ENCODE data around the gene HIGD1B.

HIGD1B gene

DNA sequence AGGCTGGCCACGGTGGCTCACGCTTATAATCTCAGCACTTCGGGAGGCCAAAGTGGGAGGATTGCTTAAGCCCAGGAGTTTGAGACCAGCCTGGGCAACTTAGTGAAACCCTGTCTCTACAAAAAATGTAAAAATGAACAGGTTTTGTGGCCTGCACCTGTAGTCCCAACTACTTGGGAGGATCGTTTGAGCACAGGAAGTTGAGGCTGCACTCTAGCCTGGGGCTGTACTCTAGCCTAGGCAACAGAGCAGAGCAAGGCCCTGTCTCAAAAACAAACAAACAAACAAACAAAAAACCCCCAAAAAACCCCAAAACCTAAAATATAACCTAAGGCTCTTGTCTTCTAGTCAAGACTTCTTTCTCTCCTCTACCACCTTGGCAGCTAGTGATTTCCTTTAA lies 7.4 kb upstream of the HIGD1B start:
- no peak for DNase-seq

DNA sequence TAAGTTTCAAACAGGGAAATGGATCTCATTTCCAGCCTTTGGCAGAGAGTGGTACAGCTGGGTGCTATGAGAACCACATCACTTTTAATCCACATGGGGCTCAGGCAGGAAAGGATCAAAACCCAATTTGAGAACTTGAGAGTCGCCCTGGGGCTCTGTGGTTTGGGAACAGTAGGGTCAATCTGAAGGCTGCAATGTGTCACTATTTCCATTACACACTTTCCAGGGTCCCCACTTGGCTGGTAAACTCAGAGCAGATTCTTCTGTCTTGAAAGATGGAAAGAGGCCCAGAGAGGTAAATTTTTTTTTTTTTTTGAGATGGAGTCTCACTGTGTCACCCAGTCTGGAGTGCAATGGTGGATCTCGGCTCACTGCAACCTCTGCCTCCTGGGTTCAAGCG lies 6.7 kb upstream of the HIGD1B start:
- DNase-seq = no peak

DNA sequence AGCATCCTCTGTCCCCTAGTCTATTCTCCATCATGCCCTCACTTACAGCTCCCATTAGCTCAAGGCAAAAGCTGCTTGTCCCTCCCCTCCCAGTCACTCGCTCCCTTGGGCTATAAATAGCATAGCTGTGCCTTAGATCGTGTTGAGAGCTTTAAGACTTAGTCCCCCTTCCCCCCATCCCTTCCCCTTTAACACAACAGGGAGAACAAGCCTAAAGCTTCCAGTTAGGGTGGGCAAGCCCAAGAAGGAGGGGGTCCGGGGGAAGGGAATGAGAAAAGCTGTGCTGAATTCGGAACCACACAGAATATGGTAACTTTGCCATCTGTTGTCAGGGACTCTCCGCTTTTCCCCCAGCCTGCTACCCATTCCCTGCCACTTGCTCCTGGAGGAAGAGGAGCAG lies 4.9 kb upstream of the HIGD1B start:
- no peak for DNase-seq

DNA sequence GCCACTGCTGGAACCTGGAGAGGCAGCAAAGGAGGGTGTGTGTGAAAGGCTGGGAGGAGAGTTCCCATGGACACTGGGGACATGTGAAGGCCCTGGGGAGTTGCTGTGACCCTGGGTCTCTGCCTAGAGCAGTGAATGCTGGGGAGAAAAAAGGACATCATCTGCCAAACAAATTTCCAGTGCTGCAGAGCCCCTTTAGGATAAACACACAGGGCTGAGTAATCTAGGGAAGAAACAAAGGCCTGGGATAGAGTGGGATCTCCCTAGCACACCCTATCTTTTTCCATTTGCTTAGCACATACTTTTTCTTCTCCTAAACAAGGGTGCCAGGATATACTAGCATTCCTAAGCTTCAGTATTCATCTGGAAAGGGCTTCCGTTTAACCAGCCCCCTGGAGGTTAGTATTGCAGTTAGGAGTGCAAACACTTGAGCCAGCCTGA lies 3.3 kb upstream of the HIGD1B start:
- DNase-seq = no peak

DNA sequence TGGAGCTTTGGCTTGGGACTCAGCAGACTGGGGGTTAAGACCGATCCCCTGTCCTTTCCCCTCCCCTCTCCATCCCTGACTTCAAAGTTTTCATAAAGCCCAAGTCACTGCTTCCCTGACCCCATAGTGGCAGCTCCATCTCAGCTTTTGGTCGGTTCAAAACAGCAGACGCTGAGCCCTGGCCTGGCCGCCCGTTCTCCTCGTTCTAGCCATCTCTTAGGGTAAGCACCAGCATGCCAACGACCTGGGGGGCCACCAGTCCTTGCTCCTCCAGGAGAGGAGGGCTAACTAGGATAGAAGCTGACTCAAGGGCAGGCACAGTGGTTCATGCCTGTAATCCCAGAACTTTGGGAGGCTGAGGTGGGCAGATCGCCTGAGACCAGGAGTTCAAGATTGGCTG lies 1.5 kb upstream of the HIGD1B start:
- no peak for DNase-seq

DNA sequence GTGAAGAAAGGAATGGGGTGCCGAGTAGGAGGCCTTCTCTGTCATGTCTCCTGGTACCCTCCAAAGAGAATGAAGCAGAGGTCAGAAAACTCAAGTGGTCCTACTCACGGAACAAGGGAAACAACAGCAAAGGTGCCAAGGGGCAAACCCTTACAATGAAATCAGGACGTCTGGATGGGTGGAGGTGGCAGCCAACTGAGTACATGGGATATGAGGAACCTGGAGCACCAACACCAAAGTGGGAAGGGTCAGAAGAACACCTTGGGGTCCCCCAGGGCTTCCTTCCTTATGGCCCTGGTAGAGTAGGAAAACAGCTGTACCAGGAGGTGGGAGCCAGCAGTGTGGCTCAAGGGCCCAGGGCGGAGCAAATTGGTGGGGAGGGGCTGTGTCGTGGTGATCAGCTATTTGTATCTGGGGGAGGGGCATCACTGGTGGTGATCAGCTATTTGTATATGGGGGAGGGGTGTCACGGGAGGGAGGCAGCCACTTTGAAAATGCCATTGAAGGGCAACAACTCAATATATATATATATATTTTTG lies 643 bp downstream of the HIGD1B start:
- no peak for DNase-seq

DNA sequence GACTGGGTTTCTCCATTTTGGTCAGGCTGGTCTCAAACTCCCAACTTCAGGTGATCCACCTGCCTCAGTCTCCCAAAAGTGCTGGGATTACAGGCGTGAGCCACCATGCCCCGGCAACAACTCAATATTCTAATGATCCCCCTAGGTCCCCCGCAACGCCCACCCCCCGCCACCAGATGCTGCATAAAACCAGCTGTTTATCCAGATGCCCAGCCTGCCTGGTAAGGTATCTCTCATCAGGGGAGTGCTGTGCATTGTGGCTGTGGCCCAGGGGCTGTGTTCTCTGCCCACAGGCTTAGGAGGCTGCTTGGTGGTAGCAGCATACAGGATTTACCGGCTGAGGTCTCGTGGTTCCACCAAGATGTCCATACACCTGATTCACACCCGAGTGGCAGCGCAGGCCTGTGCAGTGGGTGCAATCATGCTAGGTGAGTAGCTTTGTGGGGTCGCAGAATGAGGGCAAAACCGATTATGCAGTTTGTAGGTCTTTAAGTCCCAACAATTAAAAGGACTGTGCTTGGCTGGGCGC lies 1.3 kb downstream of the HIGD1B start:
- no peak for DNase-seq

DNA sequence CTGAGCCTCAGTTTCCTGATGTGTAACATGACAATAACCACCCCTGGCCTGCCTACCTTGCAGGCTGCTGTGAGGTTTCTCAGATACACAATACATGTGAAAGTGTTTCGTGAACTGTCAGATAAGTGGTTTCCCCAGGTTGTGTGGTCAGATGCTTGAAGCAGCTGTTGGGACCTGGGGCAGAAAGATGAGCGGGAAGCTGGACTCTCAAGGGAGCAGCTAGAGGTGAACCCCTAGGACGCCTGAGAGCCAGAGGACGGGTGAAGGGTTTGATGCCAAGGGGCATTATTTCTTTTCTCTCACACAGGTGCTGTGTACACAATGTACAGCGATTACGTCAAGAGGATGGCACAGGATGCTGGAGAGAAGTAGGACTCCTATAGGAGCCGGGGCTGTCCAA lies 2.3 kb downstream of the HIGD1B start:
- DNase-seq = no peak

DNA sequence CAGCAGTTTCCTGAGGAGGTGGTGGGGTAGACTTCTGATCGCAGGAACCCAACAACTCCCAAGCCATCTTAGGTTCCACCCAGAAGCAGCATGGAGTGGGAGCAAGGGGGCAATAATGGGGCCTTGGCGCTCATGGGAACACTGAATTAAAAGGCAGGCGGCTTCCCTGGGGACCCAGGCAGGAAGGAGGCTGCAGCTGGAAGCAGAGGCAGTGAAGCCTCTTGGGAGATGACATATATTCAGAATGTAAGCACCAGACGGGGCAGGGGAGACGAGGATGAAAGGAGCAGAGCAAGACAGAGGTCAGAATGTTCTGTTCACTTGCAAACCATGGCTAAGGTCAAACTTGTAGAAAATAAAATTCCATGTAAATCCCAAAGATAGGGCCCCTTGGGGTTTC lies 2.9 kb downstream of the HIGD1B start:
- DNase-seq = no peak

DNA sequence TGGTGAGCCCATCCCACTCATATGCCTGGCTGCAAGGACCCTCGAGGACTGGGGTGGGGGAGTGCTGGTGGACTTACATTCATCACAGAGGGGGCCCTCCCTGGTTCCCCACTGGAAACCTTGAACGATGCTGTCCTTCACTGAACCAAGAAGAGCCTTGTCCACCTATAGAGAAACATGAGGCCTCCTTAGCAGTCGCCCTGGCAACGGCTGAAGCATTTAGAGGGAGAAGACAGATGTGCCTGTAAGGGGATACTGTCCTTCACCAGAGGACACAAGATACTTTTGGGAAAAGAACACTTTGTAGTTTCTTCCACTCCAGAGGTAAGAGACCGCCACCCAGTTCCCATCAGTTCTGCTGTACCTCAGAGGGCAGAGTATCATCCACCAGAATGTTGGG lies 6.5 kb downstream of the HIGD1B start:
- no peak for DNase-seq

DNA sequence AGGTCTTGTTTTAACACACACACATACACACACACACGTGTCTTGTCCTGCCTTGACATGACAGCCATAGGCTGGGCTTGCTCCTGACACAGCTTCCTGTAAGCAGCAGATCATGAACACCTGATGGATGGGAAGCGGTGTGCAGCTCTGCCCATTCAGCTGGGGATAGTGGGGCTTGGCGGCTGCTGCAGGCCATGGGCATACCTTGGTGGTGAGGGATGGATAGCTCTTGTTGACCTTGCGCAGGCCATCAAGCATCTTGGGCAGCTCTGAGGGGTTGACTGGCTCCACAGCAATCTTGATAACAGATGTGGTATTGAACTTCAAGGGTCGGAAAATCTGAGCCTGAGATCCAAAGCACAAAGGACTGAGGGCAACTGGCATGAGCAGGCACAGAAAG lies 12.0 kb downstream of the HIGD1B start:
- DNase-seq = no peak

DNA sequence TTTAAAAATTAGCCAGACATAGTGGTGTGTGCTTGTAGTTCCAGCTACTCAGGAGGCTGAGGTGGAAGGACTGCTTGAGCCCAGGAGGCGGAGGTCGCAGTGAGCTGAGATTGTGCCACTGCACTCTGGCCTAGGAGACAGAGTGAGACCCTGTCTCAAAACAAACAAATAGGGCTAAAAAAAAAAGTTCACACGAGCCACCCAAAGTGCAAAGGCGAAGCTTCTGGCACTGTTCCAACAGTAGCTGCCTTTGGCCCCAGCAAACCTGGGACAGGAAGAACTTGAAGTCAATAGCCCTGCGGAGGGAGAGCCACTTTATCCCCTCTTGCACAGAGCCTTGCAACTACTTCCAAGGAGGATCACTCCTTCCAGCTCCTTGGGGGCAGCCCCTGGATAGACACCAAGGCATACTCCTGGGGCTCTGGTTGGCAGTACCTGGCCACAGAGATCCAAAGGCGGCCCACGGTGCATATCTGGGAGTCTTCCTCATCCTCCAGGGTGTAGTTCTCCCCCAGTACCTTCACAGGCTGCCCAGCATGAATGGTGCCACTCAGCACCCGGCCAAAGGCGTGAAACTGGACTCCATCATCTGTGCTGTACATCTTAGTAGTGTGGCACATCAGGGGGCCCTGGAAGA lies 14.7 kb downstream of the HIGD1B start:
- DNase-seq = no peak

DNA sequence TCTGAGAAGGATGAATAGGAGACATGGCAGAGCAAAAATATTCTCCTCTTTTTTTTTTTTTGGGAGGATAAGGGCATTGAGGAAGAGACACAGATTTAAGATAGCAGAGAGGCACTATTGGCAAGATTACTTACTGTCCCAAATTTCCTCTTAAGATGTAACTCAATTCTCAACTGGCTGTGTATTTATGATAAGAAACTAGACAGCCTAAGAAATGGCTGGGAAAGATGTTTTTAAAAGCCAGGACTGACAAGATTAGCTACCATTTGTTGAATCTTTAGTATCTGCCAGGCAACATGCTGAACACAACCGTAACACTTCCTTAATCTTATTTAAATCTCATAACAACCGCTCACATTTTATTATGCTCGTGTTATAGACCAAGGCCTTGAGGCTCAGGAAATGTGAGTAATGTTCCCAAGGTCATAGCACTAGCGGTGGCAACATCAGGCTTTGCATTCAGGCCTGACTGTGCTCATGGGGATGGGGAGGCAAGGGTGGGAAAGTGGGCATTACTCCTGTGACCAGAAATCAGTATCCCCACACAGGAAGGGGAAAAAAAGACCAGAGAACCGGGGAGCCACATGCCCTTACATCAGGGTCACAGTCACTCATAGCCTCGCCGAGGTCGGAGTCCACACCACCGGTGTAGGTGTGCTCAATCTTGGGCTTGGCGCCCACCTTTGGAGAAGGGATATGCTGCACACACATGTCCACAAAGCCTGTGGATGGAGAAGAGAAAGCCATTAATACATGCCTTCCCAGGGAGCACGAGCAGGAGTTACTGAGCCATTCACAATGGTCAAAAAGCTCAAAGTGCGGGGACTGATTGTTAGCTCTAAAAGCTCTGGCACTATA lies 15.6 kb downstream of the HIGD1B start:
- DNase-seq = no peak

DNA sequence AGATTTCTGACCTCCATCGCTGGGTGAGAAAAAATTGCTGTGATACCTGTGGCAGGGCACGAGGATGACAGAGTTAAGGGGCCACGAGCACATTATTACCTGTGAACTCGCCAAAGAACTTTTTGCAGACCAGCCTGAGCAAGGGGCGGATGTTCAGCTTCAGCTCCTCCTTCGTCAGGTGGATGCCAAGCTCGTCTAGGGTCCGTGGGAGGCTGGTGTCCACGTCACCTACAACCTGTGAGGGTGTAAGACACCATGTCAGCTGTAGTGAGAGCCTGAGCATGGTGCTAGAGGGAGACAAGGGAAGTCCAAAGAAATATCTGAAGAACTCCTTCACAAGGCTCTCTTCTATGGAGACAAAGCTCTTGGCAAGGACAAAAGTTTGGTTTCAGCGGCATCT lies 17.1 kb downstream of the HIGD1B start:
- no peak for DNase-seq

DNA sequence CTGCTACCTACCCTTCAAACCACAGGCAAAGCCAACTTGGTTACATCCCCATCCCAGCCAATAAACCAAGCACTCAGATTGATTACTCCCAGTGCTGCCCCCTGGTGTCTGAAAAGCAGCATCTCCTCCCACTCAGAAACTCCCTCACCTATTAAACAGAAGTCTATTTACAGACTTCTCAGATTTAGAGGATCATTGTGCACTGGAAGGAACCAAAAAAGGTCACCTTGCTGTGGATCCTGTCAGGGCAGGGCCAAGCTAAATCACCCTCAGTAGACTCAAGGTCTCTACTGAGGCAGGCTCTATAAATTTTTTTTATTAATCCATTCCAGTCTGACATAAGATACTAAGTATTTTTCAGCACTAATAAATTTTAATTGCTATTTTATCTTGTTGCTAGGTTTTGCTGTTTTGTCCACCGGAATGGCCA lies 17.6 kb downstream of the HIGD1B start:
- peak; percentile 13 to 52 (median 26) for DNase-seq

DNA sequence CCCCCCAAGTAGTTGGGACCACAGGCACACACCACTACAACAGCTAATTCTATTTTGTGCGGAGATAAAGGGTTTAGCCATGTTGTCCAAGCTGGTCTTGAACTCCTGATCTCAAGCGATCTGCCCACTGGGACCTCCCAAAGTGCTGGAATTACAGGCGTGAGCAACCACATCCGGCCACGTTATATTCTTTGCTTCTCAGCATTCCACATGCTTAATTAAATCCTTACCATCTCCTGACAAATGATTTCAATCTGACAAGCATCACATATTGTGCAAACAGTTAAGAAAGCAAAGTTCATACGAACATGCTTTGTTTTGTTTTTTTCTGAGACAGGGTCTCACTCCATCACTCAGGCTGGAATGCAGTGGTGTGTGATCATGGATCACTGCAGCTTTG lies 18.2 kb downstream of the HIGD1B start:
- no peak for DNase-seq

DNA sequence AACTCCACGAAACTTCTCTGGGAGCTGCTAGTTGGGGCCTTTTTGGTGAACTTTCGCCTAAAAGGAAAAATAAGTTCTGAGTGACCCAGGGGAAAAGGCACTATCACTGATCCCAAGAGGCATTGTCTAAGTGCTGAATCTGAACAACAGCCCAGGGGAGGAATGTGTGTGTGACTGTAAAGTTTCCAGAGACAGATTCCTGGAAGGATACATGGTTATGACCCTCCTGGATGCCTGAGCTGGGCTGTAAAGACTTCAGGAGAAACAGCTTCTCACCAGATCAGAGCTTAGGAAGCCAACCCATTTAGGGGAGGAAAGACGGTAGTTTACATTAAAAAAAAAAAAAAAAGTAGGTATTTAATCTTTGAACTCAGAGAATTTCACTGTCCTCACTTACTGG lies 20.2 kb downstream of the HIGD1B start:
- no peak for DNase-seq

DNA sequence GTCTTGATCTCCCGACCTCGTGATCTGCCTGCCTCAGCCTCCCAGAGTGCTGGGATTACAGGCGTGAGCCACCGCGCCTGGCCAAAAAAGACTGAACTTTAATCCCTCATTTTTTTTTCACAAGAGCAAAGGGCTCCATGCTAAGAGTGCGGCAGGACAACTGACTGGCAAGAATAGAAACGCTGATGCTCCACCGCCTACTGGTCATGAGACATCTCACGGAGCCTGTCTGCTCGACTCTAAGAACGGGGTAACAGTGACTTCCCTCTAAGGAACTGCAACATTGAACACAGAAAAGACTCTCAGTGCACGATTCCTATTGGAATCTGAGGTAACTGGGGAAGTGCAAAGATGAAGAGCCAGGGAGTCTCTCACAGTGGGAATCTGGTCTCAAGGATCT lies 23.9 kb downstream of the HIGD1B start:
- DNase-seq = no peak

DNA sequence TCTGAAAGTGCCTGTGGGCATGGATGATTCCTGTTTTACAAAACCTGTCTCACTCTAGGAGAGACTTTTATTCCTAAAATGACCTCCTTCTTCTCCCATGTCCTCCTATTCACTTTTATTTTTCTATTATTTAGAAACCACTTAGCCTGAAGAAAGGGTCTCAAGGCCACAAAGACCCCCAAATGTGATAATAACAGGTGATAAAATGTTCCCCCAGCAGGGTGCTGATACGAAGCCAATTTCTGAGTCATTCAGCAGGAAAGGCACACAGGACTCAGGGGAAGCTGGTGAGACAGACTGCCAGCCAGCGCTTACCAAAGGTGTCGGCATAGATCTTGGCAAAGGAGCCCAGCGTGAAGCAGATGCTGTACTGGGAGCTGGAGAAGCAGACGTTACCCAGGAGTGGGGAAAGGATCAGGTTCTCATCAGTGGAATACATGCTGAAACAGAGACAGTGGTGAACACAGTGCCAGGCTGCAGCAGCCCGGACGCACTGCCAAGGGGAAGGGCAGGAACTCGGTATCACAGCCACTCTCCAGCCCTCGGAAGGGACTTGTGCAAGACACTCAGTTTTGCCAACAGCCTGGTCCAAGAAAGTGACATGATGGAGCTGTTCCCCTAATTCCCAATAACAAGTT lies 24.6 kb downstream of the HIGD1B start:
- no peak for DNase-seq

DNA sequence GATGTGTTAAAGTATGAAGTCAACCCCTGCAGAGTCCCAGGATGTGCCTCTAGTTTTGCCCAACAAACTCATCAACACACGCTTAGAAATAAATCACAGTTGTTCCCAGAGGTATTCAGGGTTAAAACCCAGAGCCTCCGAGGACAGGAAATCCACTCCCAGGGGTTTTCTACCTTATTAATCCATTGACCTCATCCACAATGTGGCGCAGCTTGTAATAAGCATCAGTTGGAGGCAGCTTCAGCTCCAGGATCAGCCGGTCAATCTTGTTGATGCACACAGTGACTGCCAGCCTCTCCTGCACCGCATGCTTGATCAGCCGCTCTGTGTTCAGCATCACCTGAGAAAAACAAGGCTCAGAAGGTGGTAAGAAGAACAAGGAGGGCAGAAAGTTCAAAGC lies 28.1 kb downstream of the HIGD1B start:
- DNase-seq = no peak

DNA sequence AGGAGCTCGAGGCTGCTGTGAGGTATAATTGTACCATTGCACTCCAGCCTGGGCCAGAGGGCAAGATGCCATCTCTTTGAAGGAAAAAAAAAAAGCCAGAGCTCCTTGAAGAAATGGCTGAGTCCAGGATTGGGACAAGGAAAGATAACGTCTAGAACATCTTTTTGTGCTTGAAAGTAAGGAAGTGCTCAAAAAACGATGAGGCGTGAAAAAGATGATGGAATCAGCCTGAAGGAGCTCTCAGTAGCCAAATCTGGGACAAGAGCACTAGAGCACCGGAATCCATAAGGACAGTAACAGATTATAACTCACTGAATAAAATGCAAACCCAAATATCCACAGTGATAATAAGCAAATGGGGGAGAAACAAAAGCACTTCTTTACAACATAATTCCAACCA lies 29.4 kb downstream of the HIGD1B start:
- no peak for DNase-seq

DNA sequence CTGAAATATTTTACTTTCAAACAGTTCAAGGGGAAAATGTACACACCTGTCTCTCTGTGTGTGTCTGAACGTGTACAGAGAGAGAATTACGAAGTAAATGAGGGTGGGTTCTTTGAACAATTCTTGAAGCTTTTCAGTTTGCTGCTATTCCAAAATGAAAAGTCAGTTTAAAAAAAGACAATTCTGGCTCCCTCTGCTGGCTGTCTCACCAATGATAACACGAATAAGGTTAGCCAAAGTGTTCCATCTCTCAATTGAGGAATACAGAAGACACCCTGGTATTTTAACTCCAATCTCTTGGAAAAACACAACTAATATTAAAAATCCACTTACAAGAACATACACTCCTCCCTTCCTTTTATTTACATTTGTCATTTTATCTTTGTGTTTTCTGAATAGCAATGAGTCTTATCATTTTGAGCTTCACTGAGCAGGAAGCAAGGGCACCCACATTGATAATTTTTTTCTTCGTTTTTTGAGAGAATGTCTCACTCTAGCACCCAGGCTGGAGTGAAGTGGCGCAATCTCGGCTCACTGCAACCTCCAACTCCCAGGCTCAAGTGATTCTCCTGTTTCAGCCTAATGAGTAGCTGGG lies 31.0 kb downstream of the HIGD1B start:
- no peak for DNase-seq

DNA sequence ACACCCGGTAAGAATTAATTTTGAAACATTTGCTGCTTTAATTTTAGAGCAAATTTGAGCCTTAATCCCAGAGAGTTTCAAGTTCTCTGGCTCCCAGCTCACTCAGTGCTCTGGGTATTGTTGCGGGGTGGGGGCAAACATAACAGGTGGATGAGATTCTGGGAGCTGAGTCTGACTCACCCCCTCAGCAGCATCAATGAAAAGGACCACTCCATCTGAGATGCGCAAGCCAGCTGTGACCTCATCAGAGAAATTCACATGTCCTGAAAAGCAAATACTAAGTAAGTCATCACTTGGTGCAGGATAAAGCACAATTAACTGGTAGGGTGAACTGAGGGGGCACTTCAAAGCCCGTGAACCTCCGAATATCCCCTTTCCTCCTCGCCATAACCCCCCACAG lies 31.7 kb downstream of the HIGD1B start:
- DNase-seq = no peak

Data from activated naive CD4-positive, alpha-beta T cell (primary cell).